Lower lobe of right lung (tissue), 2 donors: ENCODE measurements around the gene PRR33. TPM values are rescaled to one million over a fixed set of nuclear protein-coding genes. Genes with fewer than 3 reads are reported as not detected.

Source experiments
- ATAC-seq, 2 donors: fragments of 200-7000 bp; cut with Tn5 transposase; one replicate each; pipeline ENCODE4 v1.9.1; 2020 to 2022; ENCODE audit warnings: mild to moderate bottlenecking in 2 of 2, moderate library complexity in 2 of 2
- DNase-seq: peaks from one replicate; pipeline ENCODE4 v3.0.0-alpha.2; 2020
- H3K27ac ChIP-seq: fragments of 200-600 bp; one replicate; pipeline ENCODE4 v1.8.0; 2022
- H3K27me3 ChIP-seq: fragments of 200-600 bp; one replicate; pipeline ENCODE4 v1.8.0; 2022; ENCODE audit warnings: low read depth
- H3K36me3 ChIP-seq: fragments of 200-600 bp; one replicate; pipeline ENCODE4 v1.8.0; 2022; ENCODE audit warnings: mild to moderate bottlenecking
- H3K4me1 ChIP-seq: fragments of 200-600 bp; one replicate; pipeline ENCODE4 v1.8.0; 2022
- H3K4me3 ChIP-seq: fragments of 200-600 bp; one replicate; pipeline ENCODE4 v1.8.0; 2022; ENCODE audit warnings: mild to moderate bottlenecking
- H3K9me3 ChIP-seq: fragments of 200-600 bp; one replicate; pipeline ENCODE4 v1.8.0; 2022
- CTCF ChIP-seq: fragments of 200-600 bp; IDR thresholded peaks from one replicate; pipeline ENCODE4 v1.8.0; 2022; ENCODE audit warnings: antibody characterized with exemption, mild to moderate bottlenecking
- intact Hi-C: fragments of 100-400 bp; cut with DNase I; formaldehyde crosslinking; loops from one replicate; pipeline ENCODE4 v1.11.0; 2022
- total RNA-seq: library from RNA; stranded (reverse); fragmentation: NEBNext Ultra II Directional; extraction: Animal tissue kit (Norgen Biotek cat#: 25700); gene quantifications from one replicate; pipeline ENCODE4 v1.2.1, GENCODE V29; 2021
- donor health status: DM: no; HTN: yes; CAD: no; lungs with severe emphysema.

The PRR33 gene
- total RNA-seq, 1 donor from 2014 or later, result not detected

GRCh38 chr11:1922481-1923081, 30.9 kb upstream of the PRR33 start:
- H3K9me3 ChIP-seq, result no peaks in the 10 kb centered on the region
- ATAC-seq (no peak), DNase-seq (no peak)
- no peak for TF ChIP-seq CTCF
- intact Hi-C loops, result no loop called here
- H3K27me3 ChIP-seq, result no peaks in the 10 kb centered on the region
- H3K4me1 ChIP-seq, result no peaks in the 10 kb centered on the region
- no peak overlapping the region for H3K27ac ChIP-seq
- no peaks in the 10 kb centered on the region for H3K36me3 ChIP-seq
- H3K4me3 ChIP-seq, result no peak overlapping the region

- H3K9me3 ChIP-seq, result no peaks in the 10 kb centered on the region
- no peak overlapping the region for H3K27ac ChIP-seq
- intact Hi-C loops, result no loop called here
- no peaks in the 10 kb centered on the region for H3K36me3 ChIP-seq
- no peaks in the 10 kb centered on the region for H3K27me3 ChIP-seq
- no peak for DNase-seq
- no peak for ATAC-seq
- no peaks in the 10 kb centered on the region for H3K4me1 ChIP-seq
- no peak overlapping the region for H3K4me3 ChIP-seq
- TF ChIP-seq CTCF, result no peak
Observed at GRCh38 chr11:1921574-1922141, 30.0 kb upstream of the PRR33 start.

GRCh38 chr11:1920909-1921573, 29.3 kb upstream of the PRR33 start:
- H3K27me3 ChIP-seq, result no peaks in the 10 kb centered on the region
- no peak for TF ChIP-seq CTCF
- intact Hi-C loops, result no loop called here
- no peak for ATAC-seq
- no peak overlapping the region for H3K4me3 ChIP-seq
- no peak overlapping the region for H3K27ac ChIP-seq
- no peaks in the 10 kb centered on the region for H3K36me3 ChIP-seq
- no peaks in the 10 kb centered on the region for H3K9me3 ChIP-seq
- no peak for DNase-seq
- no peaks in the 10 kb centered on the region for H3K4me1 ChIP-seq

- Histone ChIP-seq H3K4me3 (no peak overlapping the region), H3K4me1 (no peaks in the 10 kb centered on the region), H3K9me3 (no peaks in the 10 kb centered on the region), H3K27me3 (no peaks in the 10 kb centered on the region), H3K27ac (no peak overlapping the region), H3K36me3 (no peaks in the 10 kb centered on the region)
- intact Hi-C loops, result no loop called here
- ATAC-seq, result no peak
- no peak for TF ChIP-seq CTCF
- no peak for DNase-seq
Observed at GRCh38 chr11:1920128-1920908, 28.6 kb upstream of the PRR33 start.

- no peak for DNase-seq
- no peaks in the 10 kb centered on the region for H3K9me3 ChIP-seq
- no peaks in the 10 kb centered on the region for H3K36me3 ChIP-seq
- no peak within 1 kb of the TSS for H3K27ac ChIP-seq
- no peak for ATAC-seq
- no peak within 1 kb of the TSS for H3K4me3 ChIP-seq
- no peak for TF ChIP-seq CTCF
- H3K27me3 ChIP-seq, result no peaks in the 10 kb centered on the region
- no peaks in the 10 kb centered on the region for H3K4me1 ChIP-seq
- intact Hi-C loops, result no loop called here
Observed at GRCh38 chr11:1919391-1920127, 27.9 kb upstream of the PRR33 start, which contains the start of gene TNNT3. Gene TNNT3, plus strand, starts transcription at chr11:1919703. Its CDS starts 3,172 bp downstream, at chr11:1922875.
